Activated CD4-positive, alpha-beta T cell treated with anti-CD3 and anti-CD28 coated beads, Interleukin-2, amount 10 ng/mL, durations not matched to agents 7 days and 5 days (primary cell): ENCODE measurements around the gene CRTAP. TPM values are rescaled to one million over a fixed set of nuclear protein-coding genes. Genes with fewer than 3 reads are reported as not detected.
"Not testable (repeated sequence)": the region's sequence is repeated elsewhere in the genome, so short reads cannot be mapped to it uniquely, and the experiment has no call there.

Experiments
- CTCF ChIA-PET: fragments of 350-600 bp; sonication (Branson Sonifier 250); formaldehyde crosslinking; loops from one replicate; lab custom pipeline; 2021; ENCODE audit warnings: antibody characterized with exemption; lab: Charles Lee
- POLR2A ChIA-PET: fragments of 350-600 bp; sonication (Branson Sonifier 250); formaldehyde crosslinking; loops from one replicate; lab custom pipeline; 2021; ENCODE audit warnings: antibody characterized with exemption; lab: Charles Lee
- DNase-seq: peaks from one replicate; pipeline ENCODE4 v3.0.0-alpha.2; 2020
- H3K27ac Mint-ChIP-seq: one replicate; pipeline ENCODE4 v1.8.0; 2021; ENCODE audit warnings: mild to moderate bottlenecking, moderate library complexity, mixed read lengths
- H3K27me3 Mint-ChIP-seq: one replicate; pipeline ENCODE4 v1.8.0; 2021; ENCODE audit warnings: mixed read lengths
- H3K36me3 Mint-ChIP-seq: one replicate; pipeline ENCODE4 v1.8.0; 2021; ENCODE audit warnings: low read depth, mixed read lengths
- H3K4me1 Mint-ChIP-seq: one replicate; pipeline ENCODE4 v1.8.0; 2021; ENCODE audit warnings: mixed read lengths
- H3K4me3 Mint-ChIP-seq: one replicate; pipeline ENCODE4 v1.8.0; 2021; ENCODE audit warnings: mild to moderate bottlenecking, moderate library complexity, mixed read lengths
- H3K9me3 Mint-ChIP-seq: one replicate; pipeline ENCODE4 v1.8.0; 2021; ENCODE audit warnings: mixed read lengths
- total RNA-seq, 2 experiments: library from RNA; stranded (reverse); gene quantifications; one replicate each; pipeline ENCODE4 v1.2.3, GENCODE V29; 2021

CRTAP gene
- total RNA-seq, 2 experiments from 2014 or later = 38.8 to 39.3 TPM

DNA sequence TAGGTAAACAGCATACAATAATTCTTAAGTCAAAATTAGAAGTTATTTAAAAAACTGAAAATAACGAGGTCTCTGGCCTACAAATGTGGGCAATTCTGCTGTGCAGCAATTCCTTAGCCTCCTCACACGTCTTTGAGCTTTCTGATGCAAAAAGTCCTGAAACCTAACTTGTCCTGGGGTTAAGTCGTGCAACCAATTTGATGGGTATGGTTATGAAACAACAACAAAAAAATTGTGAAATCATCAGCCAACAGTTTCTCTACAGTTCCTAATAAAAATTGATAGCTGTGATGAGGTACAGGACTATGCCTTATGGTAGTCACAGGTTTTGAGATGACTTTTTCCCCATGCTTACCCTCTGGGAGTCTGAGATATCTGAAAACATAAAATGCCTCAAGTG lies 10.3 kb upstream of the CRTAP start:
- H3K36me3 Mint-ChIP-seq = no peaks in the 10 kb centered on the region
- no peak overlapping the region for H3K4me3 Mint-ChIP-seq
- no peak for DNase-seq
- H3K27ac Mint-ChIP-seq = no peak overlapping the region
- ChIA-PET CTCF (no interaction called here), POLR2A (no interaction called here)
- H3K4me1 Mint-ChIP-seq = no peaks in the 10 kb centered on the region
- no peaks in the 10 kb centered on the region for H3K9me3 Mint-ChIP-seq
- H3K27me3 Mint-ChIP-seq = peaks cover 3% of the 10 kb centered on the region

GRCh38 chr3:33104803-33105202 lies 9.0 kb upstream of the CRTAP start:
- ChIA-PET CTCF (interaction anchor here (0.6 to 1.7 kb wide), 4 partner anchors 9 to 311 kb away, joined by 3 to 5 read pairs (median 4); no protein-coding TSS in a partner anchor), POLR2A (no interaction called here)
- H3K27me3 Mint-ChIP-seq = peaks cover 3% of the 10 kb centered on the region
- no peaks in the 10 kb centered on the region for H3K4me1 Mint-ChIP-seq
- H3K36me3 Mint-ChIP-seq = no peaks in the 10 kb centered on the region
- DNase-seq = no peak
- H3K9me3 Mint-ChIP-seq = no peaks in the 10 kb centered on the region
- H3K27ac Mint-ChIP-seq = no peak overlapping the region
- no peak overlapping the region for H3K4me3 Mint-ChIP-seq

DNA sequence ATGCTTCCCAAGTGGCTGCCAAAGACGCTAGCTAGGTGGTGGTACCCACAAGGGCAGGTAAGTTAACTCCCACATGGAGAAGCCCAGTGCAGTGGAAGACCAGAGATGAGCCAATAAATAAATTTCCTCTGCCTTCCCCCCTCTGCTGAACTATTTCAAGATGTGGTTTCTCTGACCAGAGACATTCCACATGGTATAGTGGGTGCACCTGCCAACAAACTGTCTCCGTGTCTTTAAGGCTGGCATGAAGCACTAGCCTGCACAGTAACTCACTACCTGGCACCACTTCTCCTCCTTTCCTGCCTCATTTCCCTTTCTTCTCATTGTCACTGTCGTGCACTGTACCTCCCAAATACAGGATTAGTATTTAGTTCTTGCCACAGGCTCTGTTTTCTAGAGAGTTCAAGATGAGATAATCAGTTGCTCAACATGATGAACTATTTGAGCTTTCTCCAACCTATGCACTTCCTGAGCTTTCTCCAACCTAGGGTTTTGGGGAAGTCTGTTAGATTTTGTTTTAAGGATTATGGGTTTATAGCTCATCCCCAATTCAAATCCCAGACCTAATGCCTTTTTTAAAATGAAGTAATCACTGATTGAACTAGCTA lies 8.4 kb upstream of the CRTAP start:
- no peak overlapping the region for H3K27ac Mint-ChIP-seq
- DNase-seq = no peak
- H3K4me3 Mint-ChIP-seq = no peak overlapping the region
- CTCF ChIA-PET = interaction anchor here (1.0 to 1.7 kb wide), 2 partner anchors 10 to 158 kb away, joined by 3 to 5 read pairs; no protein-coding TSS in a partner anchor
- no peaks in the 10 kb centered on the region for H3K9me3 Mint-ChIP-seq
- POLR2A ChIA-PET = no interaction called here
- no peaks in the 10 kb centered on the region for H3K36me3 Mint-ChIP-seq
- peaks cover 3% of the 10 kb centered on the region for H3K27me3 Mint-ChIP-seq
- H3K4me1 Mint-ChIP-seq = no peaks in the 10 kb centered on the region

- H3K27me3 Mint-ChIP-seq, POLR2A ChIA-PET, H3K27ac Mint-ChIP-seq, H3K9me3 Mint-ChIP-seq, H3K36me3 Mint-ChIP-seq, H3K4me1 Mint-ChIP-seq, H3K4me3 Mint-ChIP-seq, DNase-seq, CTCF ChIA-PET: not testable (repeated sequence)
Observed at GRCh38 chr3:33106854-33107253, 7.0 kb upstream of the CRTAP start.

- ChIA-PET CTCF (interaction anchor here (0.6 to 1.4 kb wide), 3 partner anchors 36 to 422 kb away, joined by 3 to 4 read pairs (median 3); no protein-coding TSS in a partner anchor), POLR2A (no interaction called here)
- DNase-seq = no peak
- H3K4me1 Mint-ChIP-seq = peaks cover 38% of the 10 kb centered on the region
- no peaks in the 10 kb centered on the region for H3K27me3 Mint-ChIP-seq
- peaks cover 6% of the 10 kb centered on the region for H3K36me3 Mint-ChIP-seq
- no peak overlapping the region for H3K27ac Mint-ChIP-seq
- H3K9me3 Mint-ChIP-seq = peaks cover 4% of the 10 kb centered on the region
- no peak overlapping the region for H3K4me3 Mint-ChIP-seq
Observed at GRCh38 chr3:33111581-33111980, 2.2 kb upstream of the CRTAP start.

GRCh38 chr3:33114622-33115023 lies 809 bp downstream of the CRTAP start:
- peaks cover 38% of the 10 kb centered on the region for H3K4me1 Mint-ChIP-seq

GRCh38 chr3:33115024-33115768 lies 1.4 kb downstream of the CRTAP start:
- H3K27ac Mint-ChIP-seq = no peak overlapping the region
- POLR2A ChIA-PET = no interaction called here

More at GRCh38 chr3:33114622-33115023, 809 bp downstream of the CRTAP start:
- Mint-ChIP-seq H3K27ac (peak overlapping the region; percentile 89), H3K4me3 (peak overlapping the region; percentile 82), H3K36me3 (peaks cover 6% of the 10 kb centered on the region), H3K27me3 (no peaks in the 10 kb centered on the region), H3K9me3 (peaks cover 4% of the 10 kb centered on the region)
- DNase-seq = no peak
- ChIA-PET CTCF (interaction anchor here (1.3 kb wide), 1 partner anchor 258 kb away, joined by 3 read pairs; no protein-coding TSS in a partner anchor), POLR2A (no interaction called here)

DNA sequence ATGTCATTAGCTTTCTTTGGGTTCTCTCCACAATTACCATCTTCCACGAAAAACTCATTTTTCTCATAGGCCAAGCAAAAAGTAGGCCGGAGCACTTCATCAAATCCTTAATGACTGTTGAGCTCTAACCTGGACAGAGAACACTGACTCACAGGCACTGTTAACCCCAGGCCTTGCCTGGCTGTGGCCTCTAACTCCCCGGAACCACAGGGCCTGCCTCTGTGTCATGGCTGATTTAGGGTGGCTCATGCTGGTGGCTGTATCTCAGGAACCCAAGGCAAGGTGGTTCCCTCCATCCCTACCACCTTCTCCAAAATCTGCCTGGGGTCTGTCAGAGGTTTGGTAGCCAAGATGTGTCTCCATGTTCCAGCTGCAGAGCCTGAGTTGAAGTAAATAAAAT lies 3.6 kb downstream of the CRTAP start:
- no peak for DNase-seq
- H3K27ac Mint-ChIP-seq = no peak overlapping the region
- no peaks in the 10 kb centered on the region for H3K27me3 Mint-ChIP-seq
- peaks cover 4% of the 10 kb centered on the region for H3K36me3 Mint-ChIP-seq
- no peak overlapping the region for H3K4me3 Mint-ChIP-seq
- CTCF ChIA-PET = interaction anchor here (1.3 to 1.7 kb wide), 2 partner anchors 13 to 19 kb away, joined by 4 to 8 read pairs; no protein-coding TSS in a partner anchor
- H3K9me3 Mint-ChIP-seq = no peaks in the 10 kb centered on the region
- POLR2A ChIA-PET = no interaction called here
- peaks cover 24% of the 10 kb centered on the region for H3K4me1 Mint-ChIP-seq

More at GRCh38 chr3:33115024-33115768, 1.4 kb downstream of the CRTAP start:
- CTCF ChIA-PET = interaction anchor here (0.9 to 1.9 kb wide), 4 partner anchors 41 to 350 kb away, joined by 3 to 7 read pairs (median 3); no protein-coding TSS in a partner anchor
- Mint-ChIP-seq H3K4me1 (peaks cover 38% of the 10 kb centered on the region), H3K36me3 (peaks cover 6% of the 10 kb centered on the region), H3K9me3 (peaks cover 4% of the 10 kb centered on the region), H3K27me3 (no peaks in the 10 kb centered on the region), H3K4me3 (peak overlapping the region; percentile 82)
- no peak for DNase-seq

DNA sequence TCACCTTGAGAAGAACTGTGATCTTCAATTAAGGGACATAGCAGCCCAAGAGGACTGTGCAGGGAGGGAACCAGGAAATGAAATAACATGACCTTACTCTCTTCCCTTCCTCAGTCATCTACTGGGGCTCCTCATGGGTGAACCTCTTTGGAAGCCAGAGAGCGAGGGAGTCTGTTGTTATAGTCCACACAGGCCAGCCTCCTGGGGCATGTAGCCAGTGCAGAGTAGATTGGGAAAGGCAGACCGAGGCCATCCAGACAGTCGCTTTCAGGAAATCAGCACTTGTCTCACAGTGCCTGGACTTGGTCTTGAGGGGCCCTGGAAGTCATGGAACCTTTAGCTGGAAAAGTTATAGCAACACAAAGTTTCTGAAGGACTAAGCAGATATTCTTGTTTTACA lies 6.1 kb downstream of the CRTAP start:
- CTCF ChIA-PET = interaction anchor here (3.2 kb wide), 1 partner anchor 11 kb away, joined by 14 read pairs; no protein-coding TSS in a partner anchor

DNA sequence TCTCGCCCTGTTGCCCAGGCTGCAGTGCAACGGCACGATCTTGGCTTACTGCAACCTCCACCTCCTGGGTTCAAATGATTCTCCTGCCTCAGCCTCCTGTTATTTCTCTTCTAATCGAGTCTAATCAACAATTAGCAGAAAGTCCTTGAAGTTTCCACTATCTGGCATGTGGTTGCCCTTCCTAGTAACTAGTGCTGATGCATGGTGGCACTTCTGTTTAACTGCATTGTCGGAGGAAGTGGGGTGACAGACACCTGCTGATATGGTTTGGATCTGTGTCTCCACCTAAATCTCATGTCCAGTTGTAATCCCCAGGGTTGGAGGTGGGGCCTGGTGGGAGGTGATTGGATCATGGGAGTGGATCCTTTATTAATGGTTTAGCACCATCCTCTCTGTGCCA lies 9.2 kb downstream of the CRTAP start:
- H3K27me3 Mint-ChIP-seq = no peaks in the 10 kb centered on the region
- peaks cover 26% of the 10 kb centered on the region for H3K36me3 Mint-ChIP-seq
- no peak overlapping the region for H3K27ac Mint-ChIP-seq
- H3K9me3 Mint-ChIP-seq = no peaks in the 10 kb centered on the region
- DNase-seq = no peak
- no peaks in the 10 kb centered on the region for H3K4me1 Mint-ChIP-seq
- ChIA-PET POLR2A (interaction anchor here (0.6 kb wide), 1 partner anchor 8 kb away, joined by 6 read pairs; no protein-coding TSS in a partner anchor), CTCF (interaction anchor here (0.5 to 3.2 kb wide), 2 partner anchors 8 to 788 kb away, joined by 4 to 14 read pairs; no protein-coding TSS in a partner anchor)
- no peak overlapping the region for H3K4me3 Mint-ChIP-seq

More for the DNA sequence above, 6.1 kb downstream of the CRTAP start:
- no peaks in the 10 kb centered on the region for H3K27me3 Mint-ChIP-seq
- H3K4me1 Mint-ChIP-seq = peaks cover 8% of the 10 kb centered on the region
- POLR2A ChIA-PET = no interaction called here
- no peak overlapping the region for H3K27ac Mint-ChIP-seq
- H3K9me3 Mint-ChIP-seq = no peaks in the 10 kb centered on the region
- H3K36me3 Mint-ChIP-seq = peaks cover 13% of the 10 kb centered on the region
- DNase-seq = no peak
- no peak overlapping the region for H3K4me3 Mint-ChIP-seq

GRCh38 chr3:33124638-33125037 lies 10.8 kb downstream of the CRTAP start:
- Mint-ChIP-seq H3K4me1 (no peaks in the 10 kb centered on the region), H3K27me3 (no peaks in the 10 kb centered on the region), H3K9me3 (no peaks in the 10 kb centered on the region), H3K36me3 (peaks cover 26% of the 10 kb centered on the region), H3K27ac (no peak overlapping the region), H3K4me3 (no peak overlapping the region)
- ChIA-PET POLR2A (no interaction called here), CTCF (interaction anchor here (0.6 to 1.1 kb wide), 2 partner anchors 11 to 422 kb away, joined by 3 read pairs; partner anchors contain the start of gene CRTAP)
- no peak for DNase-seq

GRCh38 chr3:33125840-33126239 lies 12.0 kb downstream of the CRTAP start:
- no peak for DNase-seq
- peaks cover 24% of the 10 kb centered on the region for H3K36me3 Mint-ChIP-seq
- CTCF ChIA-PET = interaction anchor here (1.1 kb wide), 1 partner anchor 179 kb away, joined by 3 read pairs; no protein-coding TSS in a partner anchor

DNA sequence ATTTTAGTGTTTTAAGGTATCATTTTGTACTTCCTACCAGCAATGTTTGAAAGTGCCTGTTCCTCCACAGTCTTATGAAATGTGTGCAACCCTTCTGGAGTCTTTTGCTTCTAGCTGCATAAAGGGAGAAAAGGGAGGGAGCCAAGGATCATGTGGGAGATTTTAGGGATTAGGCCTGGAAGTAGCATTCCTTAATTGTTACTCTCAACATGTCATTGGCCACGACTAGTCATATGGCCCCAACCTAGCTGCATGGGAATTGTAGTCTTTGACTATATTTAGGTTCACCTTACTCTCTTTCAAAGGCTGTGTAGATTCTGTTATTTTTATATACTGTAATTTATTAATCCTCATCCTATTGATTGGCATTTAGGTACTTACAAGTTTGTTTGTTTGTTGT lies 14.9 kb downstream of the CRTAP start:
- Mint-ChIP-seq H3K4me3 (no peak overlapping the region), H3K27me3 (no peaks in the 10 kb centered on the region), H3K4me1 (peaks cover 4% of the 10 kb centered on the region), H3K36me3 (peaks cover 23% of the 10 kb centered on the region), H3K9me3 (no peaks in the 10 kb centered on the region), H3K27ac (no peak overlapping the region)
- ChIA-PET CTCF (no interaction called here), POLR2A (no interaction called here)
- no peak for DNase-seq

More at GRCh38 chr3:33125840-33126239, 12.0 kb downstream of the CRTAP start:
- POLR2A ChIA-PET = no interaction called here
- Mint-ChIP-seq H3K9me3 (no peaks in the 10 kb centered on the region), H3K27ac (no peak overlapping the region), H3K27me3 (no peaks in the 10 kb centered on the region), H3K4me3 (no peak overlapping the region), H3K4me1 (no peaks in the 10 kb centered on the region)
